ENCODE results near the gene PEX5L.

The PEX5L gene

GRCh38 chr3:179995406-179995805 is 41.3 kb downstream of the PEX5L start:
- TF ChIP-seq EP300 (IDR thresholded peaks at IDR 0.05; ENCODE audit: borderline replicate concordance) (no peak), TAF1 (IDR thresholded peaks at IDR 0.05; ENCODE audit: low read depth) (no peak)

GRCh38 chr3:179991883-179992282 is 44.9 kb downstream of the PEX5L start:
- TF ChIP-seq EP300 (IDR thresholded peaks at IDR 0.05; ENCODE audit: borderline replicate concordance) = no peak
- no peak for TF ChIP-seq YY1 (IDR thresholded peaks at IDR 0.05; ENCODE audit: low read depth)
- TF ChIP-seq REST (IDR thresholded peaks at IDR 0.05; ENCODE audit: low read depth) = no peak
- no peak for TF ChIP-seq MAX (IDR thresholded peaks at IDR 0.05)
- TF ChIP-seq TEAD4 (IDR thresholded peaks at IDR 0.05) = no peak
- no peak for TF ChIP-seq RAD21 (IDR thresholded peaks at IDR 0.05; ENCODE audit: low read depth)
- no peak for TF ChIP-seq CEBPB (IDR thresholded peaks at IDR 0.05)
- TF ChIP-seq USF1 (IDR thresholded peaks at IDR 0.05) = no peak
- no peak for TF ChIP-seq TAF1 (IDR thresholded peaks at IDR 0.05; ENCODE audit: low read depth)

GRCh38 chr3:179991104-179991503 is 45.6 kb downstream of the PEX5L start:
- TF ChIP-seq MAX (IDR thresholded peaks at IDR 0.05) (no peak), FOXM1 (IDR thresholded peaks at IDR 0.05; ENCODE audit: borderline replicate concordance, low read depth) (no peak), TAF1 (IDR thresholded peaks at IDR 0.05; ENCODE audit: low read depth) (no peak)

GRCh38 chr3:179981646-179982045 is 55.1 kb downstream of the PEX5L start:
- TF ChIP-seq FOXM1 (IDR thresholded peaks at IDR 0.05; ENCODE audit: borderline replicate concordance, low read depth) (no peak), ZBTB7A (IDR thresholded peaks at IDR 0.05; ENCODE audit: low read depth) (no peak), CREB1 (IDR thresholded peaks at IDR 0.05; ENCODE audit: low read depth) (no peak), NFIC (IDR thresholded peaks at IDR 0.05) (no peak), TCF12 (IDR thresholded peaks at IDR 0.05; ENCODE audit: low read depth) (no peak)

- TF ChIP-seq TEAD4 (IDR thresholded peaks at IDR 0.05) (no peak), EP300 (IDR thresholded peaks at IDR 0.05; ENCODE audit: borderline replicate concordance) (no peak), EGR1 (IDR thresholded peaks at IDR 0.05) (no peak), NFIC (IDR thresholded peaks at IDR 0.05) (no peak), USF1 (IDR thresholded peaks at IDR 0.05) (no peak), YY1 (IDR thresholded peaks at IDR 0.05; ENCODE audit: low read depth) (no peak), REST (IDR thresholded peaks at IDR 0.05; ENCODE audit: low read depth) (no peak), ZBTB7A (IDR thresholded peaks at IDR 0.05; ENCODE audit: low read depth) (no peak), RAD21 (IDR thresholded peaks at IDR 0.05; ENCODE audit: low read depth) (no peak)
Measured at GRCh38 chr3:179977356-179977755, 59.4 kb downstream of the PEX5L start.

- TF ChIP-seq MAX (IDR thresholded peaks at IDR 0.05) (no peak), USF1 (IDR thresholded peaks at IDR 0.05) (no peak), TCF12 (IDR thresholded peaks at IDR 0.05; ENCODE audit: low read depth) (no peak), CREB1 (IDR thresholded peaks at IDR 0.05; ENCODE audit: low read depth) (no peak), CEBPB (IDR thresholded peaks at IDR 0.05) (no peak), TEAD4 (IDR thresholded peaks at IDR 0.05) (no peak), REST (IDR thresholded peaks at IDR 0.05; ENCODE audit: low read depth) (no peak)
Measured at GRCh38 chr3:179973931-179974361, 62.8 kb downstream of the PEX5L start.
